ENCODE results near the gene AFAP1L2.

Gene AFAP1L2

DNA sequence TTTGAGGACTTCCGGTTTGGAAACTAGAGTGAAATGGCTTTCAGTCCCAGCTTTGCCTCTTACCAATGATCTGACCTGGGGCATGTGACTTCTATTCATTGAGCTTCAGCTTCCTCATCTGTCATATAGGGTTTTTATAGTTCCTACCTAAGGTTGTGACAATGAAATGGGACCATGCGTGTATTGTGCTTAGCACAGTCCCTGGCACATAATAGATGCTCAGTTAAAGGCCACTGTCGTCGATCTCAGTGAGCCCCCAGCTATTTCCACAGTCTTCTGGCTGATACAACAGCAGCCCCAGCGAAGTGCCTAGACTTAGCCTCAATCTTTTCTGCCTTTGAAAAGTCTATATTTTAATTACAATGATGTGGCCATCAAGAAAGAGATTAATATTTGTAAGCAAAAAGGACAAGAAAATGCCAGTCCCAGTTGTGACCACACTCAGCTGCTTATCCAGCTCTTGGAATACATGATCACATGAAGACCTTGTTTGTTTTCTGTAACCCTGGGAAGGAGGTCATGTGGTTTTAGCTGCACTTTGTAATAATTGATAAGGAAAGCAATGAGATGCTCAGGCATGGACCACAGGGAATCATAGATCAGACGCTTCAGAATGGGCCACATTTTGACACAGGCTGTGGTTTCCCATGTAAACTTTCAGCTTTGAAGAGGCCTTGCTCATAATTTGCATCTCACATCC lies 120.6 kb downstream of the AFAP1L2 start:
- TF ChIP-seq ZNF565 (CRISPR knock-in tag; conservative IDR thresholded peaks at IDR 0.05; ENCODE audit: low read depth): no peak
- no peak for TF ChIP-seq ZFP30 (CRISPR knock-in tag; IDR thresholded peaks at IDR 0.05)
- TF ChIP-seq, protein P1, sequence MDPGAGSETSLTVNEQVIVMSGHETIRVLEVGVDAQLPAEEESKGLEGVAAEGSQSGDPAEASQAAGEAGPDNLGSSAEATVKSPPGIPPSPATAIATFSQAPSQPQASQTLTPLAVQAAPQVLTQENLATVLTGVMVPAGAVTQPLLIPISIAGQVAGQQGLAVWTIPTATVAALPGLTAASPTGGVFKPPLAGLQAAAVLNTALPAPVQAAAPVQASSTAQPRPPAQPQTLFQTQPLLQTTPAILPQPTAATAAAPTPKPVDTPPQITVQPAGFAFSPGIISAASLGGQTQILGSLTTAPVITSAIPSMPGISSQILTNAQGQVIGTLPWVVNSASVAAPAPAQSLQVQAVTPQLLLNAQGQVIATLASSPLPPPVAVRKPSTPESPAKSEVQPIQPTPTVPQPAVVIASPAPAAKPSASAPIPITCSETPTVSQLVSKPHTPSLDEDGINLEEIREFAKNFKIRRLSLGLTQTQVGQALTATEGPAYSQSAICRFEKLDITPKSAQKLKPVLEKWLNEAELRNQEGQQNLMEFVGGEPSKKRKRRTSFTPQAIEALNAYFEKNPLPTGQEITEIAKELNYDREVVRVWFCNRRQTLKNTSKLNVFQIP (CRISPR knock-in tag; IDR thresholded peaks at IDR 0.05; ENCODE audit: borderline replicate concordance, low read depth): no peak
- no peak for TF ChIP-seq ISL1 (CRISPR knock-in tag; IDR thresholded peaks at IDR 0.05)
- no peak for TF ChIP-seq BACH2 (CRISPR knock-in tag; IDR thresholded peaks at IDR 0.05; ENCODE audit: borderline replicate concordance)
- TF ChIP-seq ESRRG (CRISPR knock-in tag; IDR thresholded peaks at IDR 0.05): no peak
- TF ChIP-seq RARB (CRISPR knock-in tag; IDR thresholded peaks at IDR 0.05): no peak
- no peak for TF ChIP-seq SNAI2 (CRISPR knock-in tag; IDR thresholded peaks at IDR 0.05)
- TF ChIP-seq TOX (CRISPR knock-in tag; IDR thresholded peaks at IDR 0.05; ENCODE audit: borderline replicate concordance): no peak
- no peak for TF ChIP-seq ZNF70 (CRISPR knock-in tag; IDR thresholded peaks at IDR 0.05)
- TF ChIP-seq, protein P2, sequence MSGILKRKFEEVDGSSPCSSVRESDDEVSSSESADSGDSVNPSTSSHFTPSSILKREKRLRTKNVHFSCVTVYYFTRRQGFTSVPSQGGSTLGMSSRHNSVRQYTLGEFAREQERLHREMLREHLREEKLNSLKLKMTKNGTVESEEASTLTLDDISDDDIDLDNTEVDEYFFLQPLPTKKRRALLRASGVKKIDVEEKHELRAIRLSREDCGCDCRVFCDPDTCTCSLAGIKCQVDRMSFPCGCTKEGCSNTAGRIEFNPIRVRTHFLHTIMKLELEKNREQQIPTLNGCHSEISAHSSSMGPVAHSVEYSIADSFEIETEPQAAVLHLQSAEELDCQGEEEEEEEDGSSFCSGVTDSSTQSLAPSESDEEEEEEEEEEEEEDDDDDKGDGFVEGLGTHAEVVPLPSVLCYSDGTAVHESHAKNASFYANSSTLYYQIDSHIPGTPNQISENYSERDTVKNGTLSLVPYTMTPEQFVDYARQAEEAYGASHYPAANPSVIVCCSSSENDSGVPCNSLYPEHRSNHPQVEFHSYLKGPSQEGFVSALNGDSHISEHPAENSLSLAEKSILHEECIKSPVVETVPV (CRISPR knock-in tag; IDR thresholded peaks at IDR 0.05): no peak
- TF ChIP-seq PPARA (CRISPR knock-in tag; IDR thresholded peaks at IDR 0.05; ENCODE audit: borderline replicate concordance): no peak
- no peak for TF ChIP-seq ZFP3 (CRISPR knock-in tag; IDR thresholded peaks at IDR 0.05)
- TF ChIP-seq, protein P3, sequence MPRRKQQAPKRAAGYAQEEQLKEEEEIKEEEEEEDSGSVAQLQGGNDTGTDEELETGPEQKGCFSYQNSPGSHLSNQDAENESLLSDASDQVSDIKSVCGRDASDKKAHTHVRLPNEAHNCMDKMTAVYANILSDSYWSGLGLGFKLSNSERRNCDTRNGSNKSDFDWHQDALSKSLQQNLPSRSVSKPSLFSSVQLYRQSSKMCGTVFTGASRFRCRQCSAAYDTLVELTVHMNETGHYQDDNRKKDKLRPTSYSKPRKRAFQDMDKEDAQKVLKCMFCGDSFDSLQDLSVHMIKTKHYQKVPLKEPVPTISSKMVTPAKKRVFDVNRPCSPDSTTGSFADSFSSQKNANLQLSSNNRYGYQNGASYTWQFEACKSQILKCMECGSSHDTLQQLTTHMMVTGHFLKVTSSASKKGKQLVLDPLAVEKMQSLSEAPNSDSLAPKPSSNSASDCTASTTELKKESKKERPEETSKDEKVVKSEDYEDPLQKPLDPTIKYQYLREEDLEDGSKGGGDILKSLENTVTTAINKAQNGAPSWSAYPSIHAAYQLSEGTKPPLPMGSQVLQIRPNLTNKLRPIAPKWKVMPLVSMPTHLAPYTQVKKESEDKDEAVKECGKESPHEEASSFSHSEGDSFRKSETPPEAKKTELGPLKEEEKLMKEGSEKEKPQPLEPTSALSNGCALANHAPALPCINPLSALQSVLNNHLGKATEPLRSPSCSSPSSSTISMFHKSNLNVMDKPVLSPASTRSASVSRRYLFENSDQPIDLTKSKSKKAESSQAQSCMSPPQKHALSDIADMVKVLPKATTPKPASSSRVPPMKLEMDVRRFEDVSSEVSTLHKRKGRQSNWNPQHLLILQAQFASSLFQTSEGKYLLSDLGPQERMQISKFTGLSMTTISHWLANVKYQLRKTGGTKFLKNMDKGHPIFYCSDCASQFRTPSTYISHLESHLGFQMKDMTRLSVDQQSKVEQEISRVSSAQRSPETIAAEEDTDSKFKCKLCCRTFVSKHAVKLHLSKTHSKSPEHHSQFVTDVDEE (CRISPR knock-in tag; IDR thresholded peaks at IDR 0.05): no peak
- no peak for TF ChIP-seq TCF4 (CRISPR knock-in tag; IDR thresholded peaks at IDR 0.05; ENCODE audit: borderline replicate concordance)
- no peak for ATAC-seq

DNA sequence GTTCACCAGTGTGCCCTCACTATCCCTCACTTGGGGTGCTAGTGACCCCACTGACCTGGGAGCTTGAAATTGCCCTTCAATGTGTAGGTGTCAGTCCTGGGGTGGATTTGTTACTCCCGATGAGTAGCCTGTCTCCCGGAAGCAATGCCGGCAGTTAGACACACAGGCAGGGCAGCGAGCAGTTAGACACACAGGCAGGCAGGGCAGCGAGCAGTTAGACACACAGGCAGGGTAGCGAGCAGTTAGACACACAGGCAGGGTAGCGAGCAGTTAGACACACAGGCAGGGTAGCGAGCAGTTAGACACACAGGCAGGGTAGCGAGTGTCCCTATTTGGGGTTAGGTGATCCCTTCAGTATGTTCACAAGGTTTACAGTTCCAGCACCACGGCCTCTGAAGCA lies 121.2 kb downstream of the AFAP1L2 start:
- no peak for ATAC-seq
- no peak for TF ChIP-seq ARNTL (CRISPR knock-in tag; IDR thresholded peaks at IDR 0.05; ENCODE audit: borderline replicate concordance, low read depth)
- TF ChIP-seq, protein P2 (CRISPR knock-in tag; IDR thresholded peaks at IDR 0.05): no peak
- no peak for TF ChIP-seq OSR1 (CRISPR knock-in tag; IDR thresholded peaks at IDR 0.05)
- no peak for TF ChIP-seq PPARA (CRISPR knock-in tag; IDR thresholded peaks at IDR 0.05; ENCODE audit: borderline replicate concordance)
- no peak for TF ChIP-seq ESRRG (CRISPR knock-in tag; IDR thresholded peaks at IDR 0.05)
- TF ChIP-seq RARB (CRISPR knock-in tag; IDR thresholded peaks at IDR 0.05): no peak
- TF ChIP-seq GLIS3 (CRISPR knock-in tag; IDR thresholded peaks at IDR 0.05): no peak
- TF ChIP-seq BACH2 (CRISPR knock-in tag; IDR thresholded peaks at IDR 0.05; ENCODE audit: borderline replicate concordance): no peak
- TF ChIP-seq SNAI2 (CRISPR knock-in tag; IDR thresholded peaks at IDR 0.05): no peak
- TF ChIP-seq, protein P4, sequence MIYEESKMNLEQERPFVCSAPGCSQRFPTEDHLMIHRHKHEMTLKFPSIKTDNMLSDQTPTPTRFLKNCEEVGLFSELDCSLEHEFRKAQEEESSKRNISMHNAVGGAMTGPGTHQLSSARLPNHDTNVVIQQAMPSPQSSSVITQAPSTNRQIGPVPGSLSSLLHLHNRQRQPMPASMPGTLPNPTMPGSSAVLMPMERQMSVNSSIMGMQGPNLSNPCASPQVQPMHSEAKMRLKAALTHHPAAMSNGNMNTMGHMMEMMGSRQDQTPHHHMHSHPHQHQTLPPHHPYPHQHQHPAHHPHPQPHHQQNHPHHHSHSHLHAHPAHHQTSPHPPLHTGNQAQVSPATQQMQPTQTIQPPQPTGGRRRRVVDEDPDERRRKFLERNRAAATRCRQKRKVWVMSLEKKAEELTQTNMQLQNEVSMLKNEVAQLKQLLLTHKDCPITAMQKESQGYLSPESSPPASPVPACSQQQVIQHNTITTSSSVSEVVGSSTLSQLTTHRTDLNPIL (CRISPR knock-in tag; IDR thresholded peaks at IDR 0.05; ENCODE audit: low read depth): no peak
- TF ChIP-seq, protein P5, sequence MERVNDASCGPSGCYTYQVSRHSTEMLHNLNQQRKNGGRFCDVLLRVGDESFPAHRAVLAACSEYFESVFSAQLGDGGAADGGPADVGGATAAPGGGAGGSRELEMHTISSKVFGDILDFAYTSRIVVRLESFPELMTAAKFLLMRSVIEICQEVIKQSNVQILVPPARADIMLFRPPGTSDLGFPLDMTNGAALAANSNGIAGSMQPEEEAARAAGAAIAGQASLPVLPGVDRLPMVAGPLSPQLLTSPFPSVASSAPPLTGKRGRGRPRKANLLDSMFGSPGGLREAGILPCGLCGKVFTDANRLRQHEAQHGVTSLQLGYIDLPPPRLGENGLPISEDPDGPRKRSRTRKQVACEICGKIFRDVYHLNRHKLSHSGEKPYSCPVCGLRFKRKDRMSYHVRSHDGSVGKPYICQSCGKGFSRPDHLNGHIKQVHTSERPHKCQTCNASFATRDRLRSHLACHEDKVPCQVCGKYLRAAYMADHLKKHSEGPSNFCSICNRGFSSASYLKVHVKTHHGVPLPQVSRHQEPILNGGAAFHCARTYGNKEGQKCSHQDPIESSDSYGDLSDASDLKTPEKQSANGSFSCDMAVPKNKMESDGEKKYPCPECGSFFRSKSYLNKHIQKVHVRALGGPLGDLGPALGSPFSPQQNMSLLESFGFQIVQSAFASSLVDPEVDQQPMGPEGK (CRISPR knock-in tag; IDR thresholded peaks at IDR 0.05; ENCODE audit: borderline replicate concordance): no peak
- TF ChIP-seq TCF4 (CRISPR knock-in tag; IDR thresholded peaks at IDR 0.05; ENCODE audit: borderline replicate concordance): no peak
- TF ChIP-seq ZC3H10 (CRISPR knock-in tag; IDR thresholded peaks at IDR 0.05): no peak
- TF ChIP-seq TOX (CRISPR knock-in tag; IDR thresholded peaks at IDR 0.05; ENCODE audit: borderline replicate concordance): no peak
- TF ChIP-seq, protein P1 (CRISPR knock-in tag; IDR thresholded peaks at IDR 0.05; ENCODE audit: borderline replicate concordance, low read depth): no peak
- TF ChIP-seq ZFP30 (CRISPR knock-in tag; IDR thresholded peaks at IDR 0.05): no peak
- TF ChIP-seq ZNF70 (CRISPR knock-in tag; IDR thresholded peaks at IDR 0.05): no peak
